ENCODE results near the gene KIAA2012.

The KIAA2012 gene

GRCh38 chr2:202084265-202084664, 11.2 kb downstream of the KIAA2012 start:
- DNase-seq (ENCODE audit: low read depth), result no peak

DNA sequence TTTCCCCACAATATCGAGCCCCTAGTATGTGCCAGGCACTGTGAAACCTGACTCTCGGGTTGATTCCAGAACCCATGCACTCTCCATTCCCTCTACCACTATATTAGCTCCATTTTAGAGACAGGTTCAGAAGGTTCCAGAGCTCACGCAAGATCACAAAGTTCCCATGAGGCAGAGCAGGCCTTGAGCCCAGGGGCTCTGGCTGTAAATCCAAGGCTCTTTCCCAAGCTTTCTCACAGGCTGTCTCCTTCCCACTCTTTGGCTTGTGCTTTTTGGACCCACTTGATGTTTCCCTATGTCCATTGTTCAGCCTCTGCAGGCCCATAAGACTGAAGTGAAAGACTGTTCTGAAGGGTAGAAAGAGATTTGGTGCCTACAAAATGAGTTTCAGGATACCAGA, 15.7 kb downstream of the KIAA2012 start:
- DNase-seq (ENCODE audit: low read depth), result no peak

DNA sequence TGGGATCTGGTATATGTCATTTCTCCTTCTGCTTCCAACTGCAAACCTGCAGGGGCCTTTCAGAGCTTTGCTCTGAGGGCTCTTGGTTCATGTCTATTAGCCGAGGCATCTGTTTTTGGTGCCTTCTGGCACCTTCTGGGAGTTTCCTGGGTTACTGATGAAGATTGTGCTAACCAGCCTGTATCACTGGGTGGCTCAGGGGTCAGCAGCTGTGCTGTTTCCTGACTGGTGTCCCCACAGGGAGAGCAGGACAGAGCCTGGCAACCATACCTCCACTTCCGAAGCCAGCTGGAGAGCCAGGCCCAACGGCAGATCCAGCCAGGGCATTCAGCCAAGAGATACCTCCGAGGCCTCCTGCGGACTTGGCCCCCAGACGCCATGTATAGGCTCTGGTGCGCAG, 17.5 kb downstream of the KIAA2012 start:
- DNase-seq (ENCODE audit: low read depth), result no peak

- DNase-seq (ENCODE audit: low read depth), result no peak
Measured at GRCh38 chr2:202091476-202091875, 18.4 kb downstream of the KIAA2012 start.

GRCh38 chr2:202094426-202094986, 21.5 kb downstream of the KIAA2012 start:
- DNase-seq (ENCODE audit: low read depth), result no peak

DNA sequence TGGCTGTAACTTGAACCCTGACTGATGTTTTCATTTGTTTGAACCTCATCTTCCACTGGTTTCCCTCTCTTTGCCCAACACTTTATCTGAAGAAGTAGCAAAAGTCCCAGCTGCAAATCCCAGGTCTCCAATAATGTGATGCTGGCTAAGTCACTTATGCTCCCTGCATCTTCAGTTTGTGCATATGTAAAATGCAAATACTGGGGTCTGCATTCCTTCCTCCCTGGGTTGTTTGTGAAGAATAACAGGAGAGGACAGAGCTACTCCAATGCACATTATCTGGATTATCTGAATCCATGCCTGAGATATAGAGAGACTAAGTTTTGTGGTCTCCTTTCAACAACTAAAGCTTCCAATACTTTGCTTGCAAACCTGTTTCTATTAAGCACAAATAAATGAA, 22.2 kb downstream of the KIAA2012 start:
- DNase-seq (ENCODE audit: low read depth), result no peak

GRCh38 chr2:202096736-202097135, 23.7 kb downstream of the KIAA2012 start:
- peak; percentile 88 for DNase-seq (ENCODE audit: low read depth)

DNA sequence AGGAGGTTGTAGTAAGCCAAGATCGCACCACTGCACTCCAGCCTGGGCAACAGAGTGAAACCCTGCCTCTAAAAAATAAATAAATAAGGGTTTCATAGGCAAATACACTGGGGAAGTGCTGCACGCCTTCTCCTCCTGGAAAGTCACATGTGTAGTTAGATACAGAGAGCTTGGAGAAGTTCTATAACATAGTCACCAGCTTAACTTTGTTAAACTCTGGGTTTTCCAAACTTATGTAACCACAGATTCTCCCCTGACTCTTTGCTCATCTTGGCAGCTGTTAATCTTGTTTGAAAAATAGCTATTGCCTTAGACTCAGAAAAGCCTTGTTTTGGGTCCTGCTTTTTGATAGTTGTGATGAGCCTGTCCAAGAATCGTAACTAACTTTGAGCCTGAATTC, 25.2 kb downstream of the KIAA2012 start:
- no peak for DNase-seq (ENCODE audit: low read depth)

DNA sequence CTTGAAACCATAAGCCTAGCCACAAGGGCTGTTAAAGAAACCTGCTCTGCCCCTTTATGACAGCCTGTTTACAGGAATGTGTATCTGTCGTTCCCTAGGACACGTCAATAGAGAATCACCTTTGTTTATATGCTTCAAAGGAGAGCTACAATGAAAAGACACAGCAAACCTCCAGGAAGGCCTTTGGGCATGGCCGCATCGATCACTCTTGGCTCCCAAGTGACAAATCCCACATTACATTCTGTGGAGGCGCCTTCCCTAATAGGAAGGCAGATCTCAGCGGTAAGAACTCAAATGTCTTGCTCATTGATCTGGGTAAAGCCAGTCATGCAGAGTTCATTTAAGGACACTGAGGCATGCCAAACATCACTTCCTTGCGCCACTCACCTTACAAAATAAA, 26.5 kb downstream of the KIAA2012 start:
- no peak for DNase-seq (ENCODE audit: low read depth)

DNA sequence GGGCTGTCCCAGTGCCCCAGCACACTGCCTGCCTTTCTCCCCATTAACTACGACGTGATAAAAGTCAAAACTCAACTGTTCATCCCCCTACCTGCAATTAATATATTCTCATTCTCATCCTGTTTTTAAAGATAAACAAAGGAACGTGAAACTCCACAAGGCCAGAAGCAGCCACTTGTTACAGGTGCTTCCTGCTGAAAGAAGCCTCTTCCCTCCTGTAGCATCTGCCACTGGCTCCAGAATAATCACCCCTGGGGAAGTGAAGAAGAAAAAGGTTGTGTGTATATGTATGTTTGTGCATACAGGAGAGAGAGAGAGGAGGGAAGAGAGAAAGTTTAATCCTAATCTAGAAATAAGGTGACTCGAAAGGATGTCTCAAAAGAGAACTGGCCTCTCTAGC, 27.1 kb downstream of the KIAA2012 start:
- DNase-seq (ENCODE audit: low read depth), result no peak

DNA sequence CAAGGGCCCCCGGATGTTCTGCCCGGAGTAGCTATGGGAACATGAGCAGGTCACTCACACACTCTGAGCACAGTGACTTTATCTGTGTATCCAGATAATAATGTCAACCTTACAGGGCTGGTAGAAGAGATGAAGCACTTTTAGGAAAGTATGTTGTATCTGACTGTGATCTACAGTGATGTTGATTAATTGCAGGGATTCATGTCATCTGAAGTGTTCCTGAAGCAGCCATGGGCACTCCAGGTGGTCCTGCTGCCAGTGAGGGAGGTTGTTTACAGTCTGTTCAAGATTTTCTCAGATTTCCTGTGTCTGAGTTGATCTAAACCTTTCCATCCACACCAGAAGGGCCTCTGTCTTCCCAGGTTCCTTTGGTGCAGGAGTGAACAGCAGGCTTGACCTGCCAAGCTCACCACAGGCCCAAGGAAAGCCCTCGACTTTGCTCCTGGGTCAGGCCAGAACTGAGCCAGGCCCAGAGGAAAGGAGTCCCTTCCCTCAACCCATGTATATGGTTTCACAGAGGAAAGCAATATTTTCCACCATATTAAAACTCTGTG, 28.0 kb downstream of the KIAA2012 start:
- DNase-seq (ENCODE audit: low read depth), result no peak

GRCh38 chr2:202102425-202103000, 29.5 kb downstream of the KIAA2012 start:
- no peak for DNase-seq (ENCODE audit: low read depth)

- DNase-seq (ENCODE audit: low read depth), result peak; percentile 80
Measured at GRCh38 chr2:202104286-202104870, 31.3 kb downstream of the KIAA2012 start.

DNA sequence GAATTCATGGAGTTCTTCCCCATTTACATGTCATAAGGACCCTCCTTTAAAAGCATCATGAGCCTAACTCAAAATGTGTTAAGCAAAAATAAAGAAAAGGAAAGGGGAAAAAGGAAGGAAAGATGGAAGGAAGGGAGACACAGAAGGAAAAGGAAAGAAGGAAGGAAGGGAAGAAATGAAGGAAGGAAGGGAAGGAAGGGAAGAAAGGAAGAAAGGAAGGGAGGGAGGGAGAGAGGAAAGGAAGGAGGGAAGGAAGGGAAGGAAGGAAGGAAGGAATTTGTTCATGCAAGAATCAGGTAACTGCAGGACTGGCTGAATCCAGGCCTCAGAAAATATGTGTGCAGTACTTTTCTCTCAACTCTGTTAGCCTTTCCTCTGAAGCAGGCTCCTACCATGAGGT, 32.0 kb downstream of the KIAA2012 start:
- no peak for DNase-seq (ENCODE audit: low read depth)

- DNase-seq (ENCODE audit: low read depth), result no peak
Measured at GRCh38 chr2:202108345-202108744, 35.3 kb downstream of the KIAA2012 start.

- DNase-seq (ENCODE audit: low read depth), result no peak
Measured at GRCh38 chr2:202109139-202109736, 36.2 kb downstream of the KIAA2012 start.

DNA sequence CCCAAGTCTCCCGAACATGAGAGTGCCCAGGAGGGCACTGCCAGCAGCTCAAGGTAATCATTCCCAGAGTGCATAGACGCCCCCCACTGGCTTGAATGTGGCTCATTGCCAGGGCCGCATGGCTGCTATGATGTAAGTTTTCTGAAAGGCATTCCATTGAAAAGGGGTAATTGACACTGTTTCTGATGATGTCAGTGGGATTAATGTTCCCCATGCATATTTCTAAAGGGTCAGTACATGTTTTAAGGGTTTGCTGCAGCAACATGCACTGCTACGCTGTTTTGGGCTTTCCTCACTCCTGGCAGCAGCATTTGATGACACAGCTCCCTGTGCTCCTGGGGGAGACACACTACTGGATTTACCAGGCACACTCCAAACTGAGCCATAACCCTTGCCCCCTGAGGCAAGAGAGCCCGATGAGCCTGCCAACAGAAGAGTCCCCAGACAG, 36.7 kb downstream of the KIAA2012 start:
- no peak for DNase-seq (ENCODE audit: low read depth)

- DNase-seq (ENCODE audit: low read depth), result no peak
Measured at GRCh38 chr2:202110491-202110890, 37.4 kb downstream of the KIAA2012 start.

DNA sequence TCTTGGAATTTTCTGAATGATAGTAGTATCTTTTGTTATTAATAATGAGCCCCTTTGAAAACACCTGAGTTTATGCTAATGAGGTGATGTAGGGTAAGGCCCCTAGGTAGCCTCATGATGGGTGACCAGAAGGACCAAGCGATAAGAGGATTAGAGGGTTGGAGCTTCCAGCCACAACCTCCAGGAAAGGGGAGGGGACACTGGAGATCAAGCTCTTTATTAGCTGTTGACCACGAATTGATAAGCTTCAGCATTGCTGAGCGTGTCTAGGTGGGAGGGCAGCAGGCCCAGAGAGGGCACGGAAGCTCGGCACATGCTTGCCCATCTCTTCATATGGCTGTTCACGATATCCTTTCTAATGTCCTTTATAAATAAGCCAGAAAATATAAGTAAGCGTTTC, 39.0 kb downstream of the KIAA2012 start:
- DNase-seq (ENCODE audit: low read depth), result no peak

DNA sequence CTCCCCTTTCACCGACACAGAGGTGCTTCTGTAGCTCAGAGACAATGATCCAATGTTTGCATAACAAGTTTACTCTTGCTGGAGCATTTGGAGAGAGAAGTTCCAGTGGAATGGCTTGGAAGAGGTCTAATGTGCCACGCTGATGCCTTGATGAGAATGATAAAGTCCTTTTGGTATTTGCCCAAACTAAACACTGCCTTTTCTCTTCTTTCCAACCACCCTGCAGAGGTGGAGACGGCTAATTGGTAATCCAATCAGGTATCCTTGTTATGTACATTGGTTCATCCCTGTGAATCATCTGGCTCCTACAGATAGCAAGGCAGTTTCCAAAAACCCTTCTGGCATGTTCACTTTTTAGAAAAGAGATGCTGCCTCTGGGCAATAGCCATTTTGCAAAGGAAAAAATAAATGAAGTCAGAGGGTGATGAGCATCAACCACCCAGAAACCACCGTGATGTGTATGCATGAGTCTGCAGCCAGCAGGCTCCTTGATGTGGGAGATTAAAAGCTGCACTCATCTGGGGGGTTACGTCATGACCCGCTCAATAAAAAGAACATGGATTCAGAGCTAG, 40.6 kb downstream of the KIAA2012 start:
- DNase-seq (ENCODE audit: low read depth), result peak; percentile 79

DNA sequence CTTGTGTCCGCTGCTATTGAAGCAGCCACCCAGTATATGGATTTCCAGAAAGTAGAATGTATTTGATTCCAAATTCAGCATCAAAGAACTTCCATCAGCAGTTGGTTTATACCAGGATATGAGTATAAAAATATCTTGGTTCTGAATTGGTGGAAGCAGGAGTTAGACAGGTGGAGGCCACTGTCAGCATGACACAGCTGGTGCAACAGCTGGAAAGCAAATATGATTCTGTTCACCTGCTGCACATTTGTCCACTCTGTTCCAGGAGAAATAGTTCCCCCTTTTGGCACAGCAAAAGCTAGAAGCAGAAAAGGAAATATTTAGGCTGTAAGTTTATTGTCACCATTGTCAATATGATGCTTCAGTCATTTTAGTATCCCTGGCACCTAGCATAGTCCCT, 41.2 kb downstream of the KIAA2012 start:
- no peak for DNase-seq (ENCODE audit: low read depth)

DNA sequence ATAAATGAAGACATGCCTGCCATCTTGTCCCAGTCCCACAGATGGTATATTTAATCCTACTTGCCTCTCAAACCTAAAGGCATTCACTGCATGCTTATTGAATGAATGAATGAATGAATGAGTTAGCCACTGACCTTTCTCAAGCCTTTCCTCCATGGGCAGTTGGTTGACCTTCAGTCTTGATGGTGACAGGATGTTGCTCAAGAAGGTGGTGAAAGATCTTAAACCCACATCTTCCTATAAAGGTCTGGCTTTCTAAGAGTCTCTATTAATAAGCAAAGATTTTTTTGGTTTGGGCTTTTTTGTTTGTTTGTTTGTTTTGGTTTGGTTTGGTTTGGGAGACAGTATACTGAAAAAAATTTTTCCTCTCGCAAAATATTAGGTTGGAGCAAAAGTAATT, 41.7 kb downstream of the KIAA2012 start:
- no peak for DNase-seq (ENCODE audit: low read depth)

- DNase-seq (ENCODE audit: low read depth), result peak; percentile 88
Measured at GRCh38 chr2:202115479-202115971, 42.5 kb downstream of the KIAA2012 start.

Data from ELR (cell line).